Stimulated activated CD4-positive, alpha-beta T cell treated with anti-CD3 and anti-CD28 coated beads, TNF-alpha, amount 100 ng/mL, for 48 hours (primary cell): ENCODE data around the gene CFAP97.
"Not testable (repeated sequence)": the region's sequence is repeated elsewhere in the genome, so short reads cannot be mapped to it uniquely, and the experiment has no call there.

Experiments used
- DNase-seq, 3 donors: peaks; one replicate each; pipeline ENCODE4 v3.0.0-alpha.2; 2020; ENCODE audit warnings: low read depth in 3 of 3

The CFAP97 gene

GRCh38 chr4:185201977-185202962, 1.5 kb downstream of the CFAP97 start:
- no peak for DNase-seq

DNA sequence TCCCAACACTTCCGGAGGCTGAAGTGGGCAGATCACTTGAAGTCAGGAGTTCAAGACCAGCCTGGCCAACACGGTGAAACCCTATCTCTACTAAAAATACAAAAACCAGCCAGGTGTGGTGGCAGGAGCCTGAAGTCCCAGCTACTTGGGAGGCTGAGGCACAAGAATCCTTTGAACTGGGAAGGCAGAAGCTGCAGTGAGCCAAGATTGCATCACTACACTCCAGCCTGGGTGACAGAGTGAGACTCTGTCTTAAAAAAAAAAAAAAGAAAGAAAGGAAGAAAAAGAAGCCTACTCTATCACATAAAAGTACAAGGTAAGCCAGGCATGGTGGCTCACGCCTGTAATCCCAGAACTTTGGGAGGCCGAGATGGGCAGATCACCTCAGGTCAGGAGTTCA, 5.6 kb downstream of the CFAP97 start:
- not testable (repeated sequence) for DNase-seq

- no peak for DNase-seq
These were observed 7.4 kb downstream of the CFAP97 start for GRCh38 chr4:185196437-185196836.

DNA sequence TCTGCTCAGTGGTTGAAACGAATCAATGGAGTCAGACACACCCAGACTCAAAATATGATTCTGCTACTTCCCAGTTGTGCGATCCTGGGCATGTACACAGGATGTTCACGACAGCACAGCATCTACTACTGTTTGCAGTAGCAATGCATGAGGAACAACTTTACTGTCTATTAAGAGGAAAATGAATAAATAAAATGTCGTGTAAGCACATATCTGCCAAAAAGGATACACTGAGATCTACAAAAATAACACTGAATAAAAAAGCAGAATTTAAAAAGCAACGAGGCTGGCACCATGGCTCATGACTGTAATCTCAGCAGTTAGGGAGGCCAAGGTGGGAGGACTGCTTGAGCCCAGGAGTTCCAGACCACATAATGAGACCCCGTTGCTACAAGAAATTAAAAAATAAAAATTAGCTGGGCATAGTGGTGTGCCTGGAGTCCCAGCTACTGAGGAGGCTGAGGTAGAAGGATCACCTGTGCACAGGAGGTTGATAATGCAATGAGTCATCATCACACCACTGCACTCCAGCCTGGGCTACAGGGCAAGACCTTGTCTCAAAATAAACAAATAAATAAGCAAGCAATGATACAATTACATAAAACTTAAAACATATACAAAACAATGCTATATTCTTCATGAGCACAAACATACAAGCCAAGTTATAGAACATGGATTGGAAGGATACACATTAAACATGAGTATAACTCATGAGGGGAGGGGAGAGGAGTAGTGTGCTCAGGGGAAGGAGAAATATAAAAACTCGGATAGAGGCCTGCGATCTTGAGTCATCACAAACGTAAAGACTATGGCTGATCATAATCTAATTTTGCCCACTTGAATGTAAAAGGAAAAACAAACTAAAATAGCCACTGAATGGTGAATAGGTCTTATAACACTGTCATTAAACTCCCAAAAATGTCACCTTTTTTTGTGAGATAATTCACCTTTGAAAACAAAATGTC, 8.6 kb downstream of the CFAP97 start:
- DNase-seq: no peak

DNA sequence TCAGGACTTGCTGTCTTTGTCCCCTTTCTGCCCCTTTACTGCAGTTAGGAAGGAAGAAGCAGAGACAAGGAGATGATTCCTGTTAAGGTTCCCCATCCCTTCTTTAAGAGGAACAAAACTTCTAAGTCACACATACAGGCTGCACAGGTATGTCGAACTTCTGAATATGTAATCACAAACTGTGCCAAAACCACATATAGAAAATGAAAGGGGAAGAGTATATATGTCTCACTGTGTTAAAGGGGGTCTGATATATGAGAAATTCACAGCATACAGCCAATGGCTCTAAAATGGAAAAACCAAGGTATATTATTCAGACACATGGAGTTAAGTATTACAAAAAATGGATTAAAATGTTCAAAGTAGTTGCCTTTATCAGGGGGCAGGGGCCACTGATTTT, 11.7 kb downstream of the CFAP97 start:
- DNase-seq: no peak

- no peak for DNase-seq
These were observed 13.4 kb downstream of the CFAP97 start for GRCh38 chr4:185190306-185190856.

DNA sequence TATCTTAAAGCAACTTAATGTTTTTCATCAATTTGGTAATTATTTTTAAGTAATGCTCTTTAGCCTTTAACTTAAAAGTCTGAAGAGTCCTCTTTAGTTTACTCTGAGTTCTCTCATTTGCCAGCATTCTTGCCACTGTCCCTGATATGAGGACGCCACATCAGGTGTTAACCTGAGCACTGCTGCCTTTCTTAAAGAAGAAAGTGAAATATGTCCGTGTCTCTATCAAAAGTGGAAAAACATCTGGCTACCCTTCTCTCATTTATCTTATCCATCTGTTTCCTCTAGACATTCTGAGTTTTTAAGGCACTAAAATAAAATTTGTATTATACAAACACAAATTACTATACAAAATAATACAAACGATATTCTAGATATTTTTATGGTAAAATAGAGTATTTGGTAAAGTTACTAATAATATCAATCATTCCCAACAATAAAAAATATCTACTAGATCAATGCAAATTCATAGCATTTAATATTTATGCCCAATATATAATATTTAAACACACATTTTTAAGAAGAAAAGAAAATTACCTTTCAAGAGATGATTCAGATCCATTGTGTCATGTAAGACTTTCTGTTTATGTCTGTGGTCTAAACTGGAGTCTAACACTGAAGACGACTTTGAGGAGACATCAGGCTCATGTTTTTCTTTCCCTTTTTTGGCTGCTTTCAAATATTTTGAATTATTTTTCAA, 14.0 kb downstream of the CFAP97 start:
- DNase-seq: no peak

GRCh38 chr4:185186769-185187168, 17.0 kb downstream of the CFAP97 start:
- DNase-seq: no peak

DNA sequence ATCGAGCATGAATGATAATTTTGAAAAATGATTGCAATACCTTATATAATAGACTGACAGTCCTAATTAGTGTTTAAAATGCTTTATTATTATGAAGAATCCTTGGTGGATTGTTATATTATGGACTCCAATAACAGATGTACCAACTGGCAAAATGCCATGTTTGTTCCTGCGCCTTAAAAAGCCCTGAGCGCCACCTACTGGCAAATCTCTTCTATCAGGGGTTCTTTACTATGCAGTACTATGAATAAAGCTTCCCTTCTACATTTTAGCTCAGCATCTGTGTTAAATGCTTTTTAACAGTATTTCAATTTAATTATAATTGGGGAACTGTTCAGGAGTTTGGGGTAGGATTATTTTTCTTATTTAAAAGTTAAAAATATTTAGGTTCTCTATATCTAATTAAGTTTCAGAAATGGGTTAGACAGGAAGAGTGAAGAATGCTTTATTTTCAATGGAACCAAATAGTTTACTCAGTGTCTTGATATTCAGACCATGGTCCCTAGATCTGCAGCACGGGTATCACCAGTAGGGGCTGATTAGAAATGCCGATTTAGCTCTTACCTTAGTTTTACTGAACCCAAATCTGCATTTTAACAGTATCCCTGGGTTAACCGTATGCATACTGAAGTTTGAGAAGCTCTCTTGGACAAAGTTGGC, 20.0 kb downstream of the CFAP97 start:
- peak; percentile 45 to 76 (median 65) for DNase-seq

DNA sequence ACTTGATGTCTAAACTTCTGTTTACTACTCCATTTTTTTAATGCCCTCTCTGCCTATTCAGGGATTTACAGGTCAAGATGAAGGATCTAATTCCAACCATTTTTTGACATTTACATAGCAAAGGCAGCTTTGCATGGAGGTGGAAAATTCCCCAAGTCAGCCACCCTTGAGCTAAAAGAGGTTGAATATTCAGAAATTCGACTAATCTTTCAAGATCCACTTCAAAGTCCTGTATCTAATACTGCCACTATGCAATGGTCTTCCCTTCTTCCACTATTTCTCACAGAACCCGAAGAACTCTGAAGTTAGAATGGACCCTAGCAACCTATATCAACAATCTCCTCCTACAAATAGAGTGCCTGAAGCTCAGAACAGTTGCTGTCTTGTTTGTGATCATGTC, 21.6 kb downstream of the CFAP97 start:
- no peak for DNase-seq

- no peak for DNase-seq
These were observed 24.3 kb downstream of the CFAP97 start for GRCh38 chr4:185179488-185179887.

- DNase-seq: no peak
These were observed 32.3 kb downstream of the CFAP97 start for GRCh38 chr4:185171373-185172071.

DNA sequence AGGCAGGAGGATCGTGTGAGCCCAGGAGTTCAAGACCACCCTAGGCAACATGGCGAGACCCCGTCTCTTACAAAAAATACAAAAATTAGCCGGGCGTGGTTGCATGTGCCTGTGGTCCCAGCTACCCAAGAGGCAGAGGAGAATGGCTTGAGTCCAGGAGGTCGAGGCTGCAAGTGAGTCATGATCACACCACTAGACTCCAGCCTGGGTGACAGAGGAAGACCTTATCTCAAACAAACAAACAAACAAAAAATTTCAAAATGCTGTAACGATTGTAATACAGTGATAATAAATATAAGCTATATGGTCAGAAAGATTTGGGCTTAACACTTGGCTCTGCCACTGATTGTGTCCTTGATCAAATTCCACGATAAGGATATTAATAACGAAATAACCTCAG, 36.6 kb downstream of the CFAP97 start:
- DNase-seq: no peak

GRCh38 chr4:185165605-185166063, 38.2 kb downstream of the CFAP97 start:
- no peak for DNase-seq

DNA sequence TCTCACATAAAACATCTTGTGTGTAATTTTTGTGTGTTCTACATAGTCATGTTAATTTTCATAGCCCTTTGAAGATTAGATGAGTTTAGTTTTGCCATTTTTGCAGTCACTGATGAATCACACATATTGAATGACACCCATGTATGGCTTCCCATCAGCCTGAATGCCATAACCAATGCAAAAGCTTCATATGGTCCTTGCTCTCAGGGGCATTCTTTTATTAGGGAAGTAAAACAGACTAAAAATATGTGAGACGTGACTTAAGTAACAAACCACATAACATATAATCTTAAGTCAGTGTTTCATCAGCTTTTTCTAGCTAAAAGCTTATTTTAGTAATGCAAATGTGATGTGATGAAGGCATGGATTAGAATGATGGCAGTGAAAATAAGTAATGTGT, 52.5 kb downstream of the CFAP97 start:
- DNase-seq: no peak

GRCh38 chr4:185149392-185149791, 54.4 kb downstream of the CFAP97 start:
- no peak for DNase-seq

DNA sequence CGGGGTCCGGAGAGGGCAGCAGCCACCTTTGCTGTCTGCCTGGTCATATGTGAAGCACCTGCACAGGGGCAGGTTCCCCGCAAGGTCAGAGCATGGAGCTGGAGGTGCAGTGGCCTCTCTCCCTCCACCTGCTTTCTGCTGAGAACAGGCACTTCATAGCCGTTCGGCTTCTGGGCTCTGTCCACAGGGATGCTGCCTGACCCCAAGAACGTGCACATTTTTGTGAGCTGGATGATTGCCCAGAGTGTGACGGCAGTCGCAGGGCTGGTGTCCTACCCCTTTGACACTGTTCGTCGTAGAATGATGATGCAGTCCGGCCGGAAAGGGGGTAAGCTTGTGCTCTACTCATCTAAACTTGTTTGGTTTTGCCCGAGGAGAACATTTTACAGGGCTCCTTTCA, 58.2 kb downstream of the CFAP97 start:
- DNase-seq: no peak

GRCh38 chr4:185144601-185145240, 59.1 kb downstream of the CFAP97 start:
- no peak for DNase-seq

GRCh38 chr4:185143601-185143969, 60.2 kb downstream of the CFAP97 start:
- DNase-seq: no peak
